ENCODE results near the gene FAM114A1. TPM values are rescaled to one million over a fixed set of nuclear protein-coding genes. Genes with fewer than 3 reads are reported as not detected.

Gene FAM114A1
- total and polyA plus RNA-seq, 2 experiments from 2014 or later: 13.0 to 14.5 TPM

DNA sequence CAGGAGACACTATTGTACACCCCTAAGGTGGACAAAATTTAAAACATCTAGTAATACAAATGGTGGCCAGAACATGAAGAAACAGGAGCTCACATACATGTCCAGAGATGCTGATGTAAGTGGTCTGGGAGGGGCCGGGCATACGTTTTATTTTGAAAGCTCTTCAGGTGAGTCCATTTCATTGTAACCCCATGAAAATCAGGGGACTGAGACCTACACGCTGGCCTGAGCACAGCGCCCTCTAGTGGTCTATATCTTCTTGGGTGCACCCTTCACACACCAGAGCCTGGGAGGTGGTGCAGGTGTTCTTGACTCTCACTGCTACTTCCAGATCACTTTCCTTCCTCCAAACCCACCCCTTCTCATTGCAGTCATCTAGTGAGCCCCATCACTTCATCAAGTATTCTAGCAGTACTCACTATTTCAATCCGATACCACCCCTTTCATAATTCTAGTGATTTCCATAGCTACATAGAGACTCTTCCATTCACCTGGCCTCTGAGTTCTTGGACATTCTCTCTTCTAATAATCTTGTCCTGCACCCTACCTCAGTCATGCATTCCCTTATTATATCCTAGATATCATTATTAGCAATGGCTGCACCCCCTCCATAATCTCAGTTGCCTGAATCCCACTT lies 6.7 kb upstream of the FAM114A1 start:
- peak; percentile 97 for ATAC-seq

More for the DNA sequence above, 6.7 kb upstream of the FAM114A1 start:
- H3K27ac ChIP-seq (ENCODE audit: low read depth): no peak overlapping the region
- Mint-ChIP-seq H3K4me1 (peaks cover 20% of the 10 kb centered on the region), H3K4me3 (no peak overlapping the region), H3K27me3 (ENCODE audit: insufficient read depth, low read depth, poor library complexity) (peaks cover 8% of the 10 kb centered on the region), H3K36me3 (ENCODE audit: low read depth) (no peaks in the 10 kb centered on the region), H3K9me3 (no peaks in the 10 kb centered on the region), H3K27ac (no peak overlapping the region)
- no peak overlapping the region for H3K4me3 ChIP-seq
- no peaks in the 10 kb centered on the region for H3K27me3 ChIP-seq (ENCODE audit: insufficient read depth)
- no peaks in the 10 kb centered on the region for H3K36me3 ChIP-seq (ENCODE audit: insufficient read depth)
- no peaks in the 10 kb centered on the region for H3K9me2 ChIP-seq (ENCODE audit: insufficient read depth)
- TF ChIP-seq, protein P1, sequence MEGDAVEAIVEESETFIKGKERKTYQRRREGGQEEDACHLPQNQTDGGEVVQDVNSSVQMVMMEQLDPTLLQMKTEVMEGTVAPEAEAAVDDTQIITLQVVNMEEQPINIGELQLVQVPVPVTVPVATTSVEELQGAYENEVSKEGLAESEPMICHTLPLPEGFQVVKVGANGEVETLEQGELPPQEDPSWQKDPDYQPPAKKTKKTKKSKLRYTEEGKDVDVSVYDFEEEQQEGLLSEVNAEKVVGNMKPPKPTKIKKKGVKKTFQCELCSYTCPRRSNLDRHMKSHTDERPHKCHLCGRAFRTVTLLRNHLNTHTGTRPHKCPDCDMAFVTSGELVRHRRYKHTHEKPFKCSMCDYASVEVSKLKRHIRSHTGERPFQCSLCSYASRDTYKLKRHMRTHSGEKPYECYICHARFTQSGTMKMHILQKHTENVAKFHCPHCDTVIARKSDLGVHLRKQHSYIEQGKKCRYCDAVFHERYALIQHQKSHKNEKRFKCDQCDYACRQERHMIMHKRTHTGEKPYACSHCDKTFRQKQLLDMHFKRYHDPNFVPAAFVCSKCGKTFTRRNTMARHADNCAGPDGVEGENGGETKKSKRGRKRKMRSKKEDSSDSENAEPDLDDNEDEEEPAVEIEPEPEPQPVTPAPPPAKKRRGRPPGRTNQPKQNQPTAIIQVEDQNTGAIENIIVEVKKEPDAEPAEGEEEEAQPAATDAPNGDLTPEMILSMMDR (conservative IDR thresholded peaks at IDR 0.05; ENCODE audit: low read depth in 2 of 2): peak; percentile 81 to 94
- TF ChIP-seq ZNF462 (CRISPR knock-in tag; IDR thresholded peaks at IDR 0.05) (no peak), CREB1 (CRISPR knock-in tag; IDR thresholded peaks at IDR 0.05; ENCODE audit: low read depth) (no peak), ZNF114 (CRISPR knock-in tag; IDR thresholded peaks at IDR 0.05) (no peak), STAT1 (IDR thresholded peaks at IDR 0.05; ENCODE audit: unreplicated experiment) (no peak)
- TF ChIP-seq, protein P2, sequence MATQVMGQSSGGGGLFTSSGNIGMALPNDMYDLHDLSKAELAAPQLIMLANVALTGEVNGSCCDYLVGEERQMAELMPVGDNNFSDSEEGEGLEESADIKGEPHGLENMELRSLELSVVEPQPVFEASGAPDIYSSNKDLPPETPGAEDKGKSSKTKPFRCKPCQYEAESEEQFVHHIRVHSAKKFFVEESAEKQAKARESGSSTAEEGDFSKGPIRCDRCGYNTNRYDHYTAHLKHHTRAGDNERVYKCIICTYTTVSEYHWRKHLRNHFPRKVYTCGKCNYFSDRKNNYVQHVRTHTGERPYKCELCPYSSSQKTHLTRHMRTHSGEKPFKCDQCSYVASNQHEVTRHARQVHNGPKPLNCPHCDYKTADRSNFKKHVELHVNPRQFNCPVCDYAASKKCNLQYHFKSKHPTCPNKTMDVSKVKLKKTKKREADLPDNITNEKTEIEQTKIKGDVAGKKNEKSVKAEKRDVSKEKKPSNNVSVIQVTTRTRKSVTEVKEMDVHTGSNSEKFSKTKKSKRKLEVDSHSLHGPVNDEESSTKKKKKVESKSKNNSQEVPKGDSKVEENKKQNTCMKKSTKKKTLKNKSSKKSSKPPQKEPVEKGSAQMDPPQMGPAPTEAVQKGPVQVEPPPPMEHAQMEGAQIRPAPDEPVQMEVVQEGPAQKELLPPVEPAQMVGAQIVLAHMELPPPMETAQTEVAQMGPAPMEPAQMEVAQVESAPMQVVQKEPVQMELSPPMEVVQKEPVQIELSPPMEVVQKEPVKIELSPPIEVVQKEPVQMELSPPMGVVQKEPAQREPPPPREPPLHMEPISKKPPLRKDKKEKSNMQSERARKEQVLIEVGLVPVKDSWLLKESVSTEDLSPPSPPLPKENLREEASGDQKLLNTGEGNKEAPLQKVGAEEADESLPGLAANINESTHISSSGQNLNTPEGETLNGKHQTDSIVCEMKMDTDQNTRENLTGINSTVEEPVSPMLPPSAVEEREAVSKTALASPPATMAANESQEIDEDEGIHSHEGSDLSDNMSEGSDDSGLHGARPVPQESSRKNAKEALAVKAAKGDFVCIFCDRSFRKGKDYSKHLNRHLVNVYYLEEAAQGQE (IDR thresholded peaks at IDR 0.05; ENCODE audit: unreplicated experiment): no peak
- peak; percentile 94 for DNase-seq (ENCODE audit: low spot score)
- no peaks in the 10 kb centered on the region for H3K79me2 ChIP-seq (replicated peaks; ENCODE audit: insufficient read depth)
- H3K4me1 ChIP-seq (ENCODE audit: insufficient read depth): peaks cover 9% of the 10 kb centered on the region; the same call in 1 of the 2 replicates
- H4K20me1 ChIP-seq (replicated peaks; ENCODE audit: insufficient read depth): no peaks in the 10 kb centered on the region
- no peaks in the 10 kb centered on the region for H3F3A ChIP-seq (replicated peaks; ENCODE audit: low read depth)
- H2AFZ ChIP-seq: no peak overlapping the region
- H3K4me2 ChIP-seq: no peak overlapping the region

All from GM23338 (cell line).